Stimulated activated CD8-positive, alpha-beta memory T cell treated with anti-CD3 and anti-CD28 coated beads, Interleukin-4, amount 100 ng/mL, for 4 hours (primary cell): ENCODE measurements around the gene CFDP1.

ENCODE experiments used
- DNase-seq, 2 donors: peaks; one replicate each; pipeline ENCODE4 v3.0.0-alpha.2; 2020; ENCODE audit warnings: low read depth in 2 of 2, low spot score in 1 of 2

The CFDP1 gene

GRCh38 chr16:75415169-75415905 lies 18.0 kb downstream of the CFDP1 start:
- DNase-seq: no peak

- DNase-seq: no peak
These were observed 19.4 kb downstream of the CFDP1 start for GRCh38 chr16:75413951-75414350.

GRCh38 chr16:75406943-75407342 lies 26.4 kb downstream of the CFDP1 start:
- DNase-seq: no peak

- DNase-seq: no peak
These were observed 30.4 kb downstream of the CFDP1 start for GRCh38 chr16:75402821-75403475.

- DNase-seq: no peak
These were observed 31.0 kb downstream of the CFDP1 start for GRCh38 chr16:75402159-75402820.

- DNase-seq: no peak
These were observed 31.6 kb downstream of the CFDP1 start for GRCh38 chr16:75401691-75402090.

- DNase-seq: no peak
These were observed 35.0 kb downstream of the CFDP1 start for GRCh38 chr16:75398333-75398732.

GRCh38 chr16:75394941-75395340 lies 38.4 kb downstream of the CFDP1 start:
- DNase-seq: no peak

GRCh38 chr16:75392906-75393305 lies 40.4 kb downstream of the CFDP1 start:
- DNase-seq: no peak

GRCh38 chr16:75390926-75391653 lies 42.2 kb downstream of the CFDP1 start:
- no peak for DNase-seq

- DNase-seq: no peak
These were observed 44.1 kb downstream of the CFDP1 start for GRCh38 chr16:75389096-75389690.

GRCh38 chr16:75387951-75388350 lies 45.4 kb downstream of the CFDP1 start:
- DNase-seq: no peak

- DNase-seq: no peak
These were observed 47.7 kb downstream of the CFDP1 start for GRCh38 chr16:75385507-75386152.

GRCh38 chr16:75383141-75383540 lies 50.2 kb downstream of the CFDP1 start:
- no peak for DNase-seq

- no peak for DNase-seq
These were observed 50.7 kb downstream of the CFDP1 start for GRCh38 chr16:75382611-75383010.

- DNase-seq: no peak
These were observed 52.4 kb downstream of the CFDP1 start for GRCh38 chr16:75380870-75381269.

- DNase-seq: peak in 1 of 2 donors; percentile 4
These were observed 53.1 kb downstream of the CFDP1 start for GRCh38 chr16:75379911-75380847.

GRCh38 chr16:75379339-75379738 lies 54.0 kb downstream of the CFDP1 start:
- DNase-seq: no peak

GRCh38 chr16:75378616-75379015 lies 54.7 kb downstream of the CFDP1 start:
- DNase-seq: no peak
